Choroid plexus epithelial cell (primary cell): ENCODE measurements around the gene BMP8B.

ENCODE experiments used
- DNase-seq: peaks from one replicate; pipeline ENCODE4 v3.0.0-alpha.2; 2010; ENCODE audit warnings: low read depth
- H3K4me3 ChIP-seq: 2 replicates; pipeline ENCODE4 v1.5.1; 2011; ENCODE audit warnings: low read depth, mild to moderate bottlenecking, control low read depth, low read length, moderate library complexity
- CTCF ChIP-seq: conservative IDR thresholded peaks from 2 replicates; pipeline ENCODE4 v1.5.1; 2011; ENCODE audit warnings: low read depth, mild to moderate bottlenecking, control low read depth, inconsistent platforms, low read length, moderate library complexity

The BMP8B gene

DNA sequence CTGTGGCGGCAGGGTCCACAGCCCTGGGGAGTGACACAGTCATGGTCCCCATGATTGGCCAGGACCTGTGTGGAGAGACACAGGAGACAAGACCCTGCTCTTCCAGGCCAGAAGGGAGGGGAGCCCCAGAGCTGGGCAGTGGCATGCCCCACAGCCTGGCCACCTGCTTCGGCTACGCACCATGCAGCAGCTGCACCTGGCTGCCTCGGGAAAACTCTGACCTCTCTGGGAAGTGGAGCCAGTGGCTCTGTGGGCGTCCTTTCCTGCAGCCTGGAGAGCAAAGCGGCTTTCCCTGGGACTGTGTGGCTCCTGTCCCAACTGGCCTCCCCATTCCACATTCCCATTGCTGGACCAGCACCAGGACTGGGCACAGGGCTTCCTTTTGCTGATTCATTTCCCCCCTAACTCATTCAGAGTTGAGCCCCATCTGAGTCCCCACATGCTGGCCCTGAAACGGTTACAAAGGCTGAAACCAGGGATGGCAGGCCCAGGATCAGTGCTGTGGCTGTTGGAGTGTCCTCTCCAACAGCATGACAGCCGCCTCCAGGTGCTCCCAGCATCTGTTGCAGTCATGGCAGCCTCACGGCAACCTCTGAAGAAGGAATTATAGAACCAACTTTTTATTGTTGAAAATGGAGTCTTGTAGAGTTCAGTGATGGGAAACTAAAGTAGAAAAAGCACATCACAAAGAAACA lies 32.6 kb downstream of the BMP8B start:
- H3K4me3 ChIP-seq: no peak overlapping the region
- no peak for TF ChIP-seq CTCF
- no peak for DNase-seq

- peak; percentile 78 for DNase-seq
- no peak overlapping the region for H3K4me3 ChIP-seq
- no peak for TF ChIP-seq CTCF
Observed at GRCh38 chr1:39754906-39755504, 33.7 kb downstream of the BMP8B start.

GRCh38 chr1:39754026-39754570 lies 34.6 kb downstream of the BMP8B start:
- H3K4me3 ChIP-seq: no peak overlapping the region
- TF ChIP-seq CTCF: no peak
- peak; percentile 49 for DNase-seq

DNA sequence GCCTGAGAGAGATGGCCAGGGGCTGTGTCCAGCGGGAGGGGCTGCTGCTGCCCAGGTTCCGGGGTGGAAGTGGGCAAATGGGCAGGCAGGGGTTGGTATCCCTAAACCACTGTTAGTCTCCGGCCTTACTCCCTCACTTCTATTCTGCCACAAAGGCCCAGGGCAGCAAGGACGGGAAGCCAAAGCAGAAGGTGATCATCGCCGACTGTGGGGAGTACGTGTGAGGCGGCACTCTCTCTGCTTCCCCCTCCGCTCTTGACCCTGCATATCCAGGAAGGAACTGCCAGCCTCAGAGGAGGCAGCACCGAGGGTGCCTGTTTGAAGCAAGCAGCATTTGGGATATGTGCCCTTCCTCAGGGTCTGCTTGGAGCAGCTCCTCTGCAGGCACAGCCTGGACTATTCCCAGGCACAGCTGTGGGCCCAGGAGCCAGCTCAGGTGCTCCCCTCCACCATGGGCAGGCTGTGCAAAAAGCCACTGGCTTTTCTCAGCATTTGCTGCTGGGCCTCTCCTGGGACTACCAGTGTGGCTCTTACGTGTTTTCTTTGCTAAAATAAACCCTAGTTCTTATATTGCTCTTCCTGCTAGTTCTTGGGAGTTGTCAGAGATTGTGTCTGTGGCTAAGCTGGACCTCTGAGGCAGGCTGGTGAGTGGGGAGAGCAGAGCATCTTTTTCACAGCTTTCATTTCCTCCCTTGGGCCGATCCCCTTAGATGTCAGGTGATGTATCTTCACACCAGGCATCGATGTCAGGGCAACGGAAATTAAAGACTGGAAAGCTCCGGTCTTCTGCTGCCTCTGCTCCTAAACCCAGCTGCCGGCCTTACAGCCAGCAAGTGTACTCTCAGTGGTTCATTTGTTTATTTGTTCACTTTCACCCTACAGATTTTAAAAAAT lies 35.3 kb downstream of the BMP8B start:
- no peak for TF ChIP-seq CTCF
- no peak for DNase-seq
- no peak overlapping the region for H3K4me3 ChIP-seq

- no peak for TF ChIP-seq CTCF
- H3K4me3 ChIP-seq: no peak overlapping the region
- DNase-seq: no peak
Observed at GRCh38 chr1:39752703-39753102, 36.0 kb downstream of the BMP8B start.

GRCh38 chr1:39751595-39751994 lies 37.1 kb downstream of the BMP8B start:
- no peak for TF ChIP-seq CTCF
- DNase-seq: no peak
- H3K4me3 ChIP-seq: no peak overlapping the region
